ENCODE results near the gene INTS11. TPM values are rescaled to one million over a fixed set of nuclear protein-coding genes. Genes with fewer than 3 reads are reported as not detected.

The INTS11 gene
- total and polyA plus RNA-seq, 10 of the 15 experiments (the other 5 are each of a cell fraction or from before 2014, with no cell fraction given) = 2.5 to 117 (median 77.7) TPM

DNA sequence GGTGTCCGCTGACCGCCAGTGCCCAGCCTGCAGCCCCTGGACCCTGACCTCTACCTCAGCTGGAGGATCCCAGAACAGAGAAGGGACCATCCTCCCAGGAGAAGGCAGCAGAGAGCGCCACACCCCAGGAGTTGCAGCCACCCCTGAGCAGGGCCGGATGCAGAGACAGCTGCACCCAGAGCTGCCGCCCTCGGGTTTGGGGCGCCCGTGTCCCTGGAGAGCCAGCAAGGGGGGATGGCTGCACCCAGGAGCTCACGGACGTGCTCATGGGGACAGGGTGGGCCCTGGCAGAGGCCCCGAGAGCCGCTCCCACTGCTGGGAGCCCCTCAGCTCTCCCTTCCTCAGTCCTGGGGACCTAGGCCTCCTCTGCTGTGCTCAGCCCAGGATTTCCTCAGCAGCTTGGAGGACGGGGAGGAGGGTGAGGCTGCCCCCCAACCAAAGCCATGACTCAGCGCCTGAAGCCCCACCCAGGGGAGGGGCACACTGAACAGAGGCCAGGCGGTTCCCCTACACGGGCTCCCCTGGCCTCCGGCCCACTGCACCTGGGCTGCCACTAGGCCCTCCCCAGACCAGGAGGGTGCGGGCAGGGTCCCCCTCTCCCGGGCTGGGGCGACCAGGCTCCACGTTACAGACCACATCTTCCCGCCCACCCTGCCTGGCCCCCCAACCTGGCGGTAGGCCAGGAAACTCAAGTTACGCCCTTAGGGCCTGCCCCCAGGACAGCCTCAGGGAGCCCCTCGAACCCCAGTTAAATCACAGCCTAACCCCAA lies 19.0 kb downstream of the INTS11 start:
- ChIA-PET POLR2A (interaction anchor here (0.6 to 0.9 kb wide), 2 partner anchors 164 to 321 kb away, joined by 3 to 7 read pairs; no protein-coding TSS in a partner anchor), CTCF (interaction anchor here (0.7 to 1.5 kb wide), 8 partner anchors 20 to 253 kb away, joined by 3 to 8 read pairs (median 3); no protein-coding TSS in a partner anchor), RAD21 (ENCODE audit: unreplicated experiment) (interaction anchor here (0.8 to 1.2 kb wide), 8 partner anchors 14 to 274 kb away, joined by 3 to 5 read pairs (median 4); partner anchors contain the start of gene AURKAIP1), SMC1A (ENCODE audit: uncharacterized antibody, unreplicated experiment) (interaction anchor here (1.1 to 1.2 kb wide), 2 partner anchors 14 to 66 kb away, joined by 3 to 5 read pairs; no protein-coding TSS in a partner anchor)
- no peaks in the 10 kb centered on the region for H4K20me1 ChIP-seq (ENCODE audit: control insufficient read depth, insufficient read depth)
- H3K27me3 ChIP-seq (replicated peaks in 1 of 2; ENCODE audit: control insufficient read depth in 2 of 2, insufficient read depth in 2 of 2, low read length in 1 of 2) = no peaks in the 10 kb centered on the region
- DNase-seq (ENCODE audit: low read depth, low spot score) = no peak
- in situ Hi-C loops (cut with MboI) (no loop called here), intact Hi-C loops (cut with micrococcal nuclease; ENCODE audit: unreplicated experiment) (loop anchor here (5.0 kb wide), 1 partner anchor 188 kb away; the partner anchor contains the start of gene C1orf159)
- H3K9ac ChIP-seq (ENCODE audit: control insufficient read depth, insufficient read depth, low read length) = peak overlapping the region; percentile 73
- H3K4me1 ChIP-seq (ENCODE audit: control insufficient read depth, insufficient read depth, low read length) = peaks cover 27% of the 10 kb centered on the region
- peak overlapping the region; percentile 84 for H3K4me3 ChIP-seq
- H3K79me2 ChIP-seq (ENCODE audit: control insufficient read depth, insufficient read depth, low read length) = peaks cover 26% of the 10 kb centered on the region
- peak overlapping the region; percentile 99 for H3K4me2 ChIP-seq (ENCODE audit: control insufficient read depth, insufficient read depth)
- 5% methylated on average over 23 of the region's 25 CpGs for WGBS (ENCODE audit: insufficient coverage, insufficient replicate concordance, low lambda C conversion rate, missing lambda C conversion rate)
- peak overlapping the region; percentile 82 for H3K27ac ChIP-seq (ENCODE audit: control insufficient read depth, insufficient read depth)
- no peaks in the 10 kb centered on the region for H3K9me3 ChIP-seq (replicated peaks; ENCODE audit: control insufficient read depth, insufficient read depth, low read length)
- peak; percentile 90 for FAIRE-seq
- no TSS peak for BruUV-seq (replicated peaks)
- H2AFZ ChIP-seq (ENCODE audit: control insufficient read depth, low read depth, low read length) = peak overlapping the region; percentile 83
- no peaks in the 10 kb centered on the region; a peak in 1 of 4 replicates for H3K36me3 ChIP-seq (ENCODE audit: control insufficient read depth in 2 of 2, insufficient read depth in 2 of 2, low read length in 1 of 2)
- peak; percentile 69 for ATAC-seq
- TF ChIP-seq IKZF1 (conservative IDR thresholded peaks at IDR 0.05) (peak; percentile 43; the same call in 1 of the 2 replicates), TCF12 (IDR thresholded peaks at IDR 0.05; ENCODE audit: low read depth, low read length) (peak; percentile 62; the same call in 1 of the 2 replicates), NKRF (conservative IDR thresholded peaks at IDR 0.05) (peak; percentile 40; the same call in 1 of the 2 replicates), FOS (IDR thresholded peaks at IDR 0.05; ENCODE audit: borderline replicate concordance, extremely low read depth, insufficient read length) (no peak), CREB1 (IDR thresholded peaks at IDR 0.05; ENCODE audit: low read depth) (no peak), SREBF1 (IDR thresholded peaks at IDR 0.05; ENCODE audit: low read length) (no peak), MEF2B (IDR thresholded peaks at IDR 0.05; ENCODE audit: partially characterized antibody, poor library complexity, severe bottlenecking) (peak; percentile 72), ZBTB4 (CRISPR knock-in tag; IDR thresholded peaks at IDR 0.05) (no peak)
- TF ChIP-seq, protein P1, sequence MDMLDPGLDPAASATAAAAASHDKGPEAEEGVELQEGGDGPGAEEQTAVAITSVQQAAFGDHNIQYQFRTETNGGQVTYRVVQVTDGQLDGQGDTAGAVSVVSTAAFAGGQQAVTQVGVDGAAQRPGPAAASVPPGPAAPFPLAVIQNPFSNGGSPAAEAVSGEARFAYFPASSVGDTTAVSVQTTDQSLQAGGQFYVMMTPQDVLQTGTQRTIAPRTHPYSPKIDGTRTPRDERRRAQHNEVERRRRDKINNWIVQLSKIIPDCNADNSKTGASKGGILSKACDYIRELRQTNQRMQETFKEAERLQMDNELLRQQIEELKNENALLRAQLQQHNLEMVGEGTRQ (IDR thresholded peaks at IDR 0.05; ENCODE audit: borderline replicate concordance, low read depth, low read length) = no peak
- TF ChIP-seq, protein P2, sequence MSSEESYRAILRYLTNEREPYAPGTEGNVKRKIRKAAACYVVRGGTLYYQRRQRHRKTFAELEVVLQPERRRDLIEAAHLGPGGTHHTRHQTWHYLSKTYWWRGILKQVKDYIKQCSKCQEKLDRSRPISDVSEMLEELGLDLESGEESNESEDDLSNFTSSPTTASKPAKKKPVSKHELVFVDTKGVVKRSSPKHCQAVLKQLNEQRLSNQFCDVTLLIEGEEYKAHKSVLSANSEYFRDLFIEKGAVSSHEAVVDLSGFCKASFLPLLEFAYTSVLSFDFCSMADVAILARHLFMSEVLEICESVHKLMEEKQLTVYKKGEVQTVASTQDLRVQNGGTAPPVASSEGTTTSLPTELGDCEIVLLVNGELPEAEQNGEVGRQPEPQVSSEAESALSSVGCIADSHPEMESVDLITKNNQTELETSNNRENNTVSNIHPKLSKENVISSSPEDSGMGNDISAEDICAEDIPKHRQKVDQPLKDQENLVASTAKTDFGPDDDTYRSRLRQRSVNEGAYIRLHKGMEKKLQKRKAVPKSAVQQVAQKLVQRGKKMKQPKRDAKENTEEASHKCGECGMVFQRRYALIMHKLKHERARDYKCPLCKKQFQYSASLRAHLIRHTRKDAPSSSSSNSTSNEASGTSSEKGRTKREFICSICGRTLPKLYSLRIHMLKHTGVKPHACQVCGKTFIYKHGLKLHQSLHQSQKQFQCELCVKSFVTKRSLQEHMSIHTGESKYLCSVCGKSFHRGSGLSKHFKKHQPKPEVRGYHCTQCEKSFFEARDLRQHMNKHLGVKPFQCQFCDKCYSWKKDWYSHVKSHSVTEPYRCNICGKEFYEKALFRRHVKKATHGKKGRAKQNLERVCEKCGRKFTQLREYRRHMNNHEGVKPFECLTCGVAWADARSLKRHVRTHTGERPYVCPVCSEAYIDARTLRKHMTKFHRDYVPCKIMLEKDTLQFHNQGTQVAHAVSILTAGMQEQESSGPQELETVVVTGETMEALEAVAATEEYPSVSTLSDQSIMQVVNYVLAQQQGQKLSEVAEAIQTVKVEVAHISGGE (CRISPR knock-in tag; IDR thresholded peaks at IDR 0.05) = no peak
- TF ChIP-seq, protein P3, sequence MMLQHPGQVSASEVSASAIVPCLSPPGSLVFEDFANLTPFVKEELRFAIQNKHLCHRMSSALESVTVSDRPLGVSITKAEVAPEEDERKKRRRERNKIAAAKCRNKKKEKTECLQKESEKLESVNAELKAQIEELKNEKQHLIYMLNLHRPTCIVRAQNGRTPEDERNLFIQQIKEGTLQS (IDR thresholded peaks at IDR 0.05; ENCODE audit: borderline replicate concordance, extremely low read depth, low read depth, low read length) = no peak
